HepG2 (cell line): Measurements from ENCODE around the gene CA9. TPM values are rescaled to one million over a fixed set of nuclear protein-coding genes. Genes with fewer than 3 reads are reported as not detected.

Experiments used
- BRD4 ChIP-seq: sonication (generic); formaldehyde crosslinking; IDR thresholded peaks from 2 replicates; pipeline ENCODE4 v1.4.0; 2020; ENCODE audit warnings: missing genetic modification reagents
- DR1 ChIP-seq: sonication (generic); formaldehyde crosslinking; IDR thresholded peaks from 2 replicates; pipeline ENCODE4 v1.8.0; 2021; ENCODE audit warnings: mild to moderate bottlenecking, missing genetic modification reagents, inconsistent platforms
- MAZ ChIP-seq, 2 experiments: sonication (generic) in 1 of 2; formaldehyde crosslinking in 1 of 2; IDR thresholded peaks; 2 replicates each; pipeline versions ENCODE4 v1.5.0 to v1.6.1; 2012 to 2020; ENCODE audit warnings: low read depth in 2 of 2, mild to moderate bottlenecking in 2 of 2, borderline replicate concordance in 1 of 2, improper control_type of control experiment in 1 of 2, low read length in 1 of 2, missing genetic modification reagents in 1 of 2, moderate library complexity in 1 of 2
- MXD4 ChIP-seq: IDR thresholded peaks from 2 replicates; pipeline ENCODE4 v1.6.1; 2016; ENCODE audit warnings: mild to moderate bottlenecking, missing biosample characterization, missing genetic modification reagents
- POLR2G ChIP-seq: fragments of 200-400 bp; formaldehyde crosslinking; IDR thresholded peaks from 2 replicates; pipeline ENCODE4 v1.6.1; 2018; ENCODE audit warnings: mild to moderate bottlenecking, low read depth, low read length, moderate library complexity
- RORA ChIP-seq: sonication (generic); formaldehyde crosslinking; IDR thresholded peaks from 2 replicates; pipeline ENCODE4 v1.5.0; 2020; ENCODE audit warnings: mild to moderate bottlenecking, missing genetic modification reagents, moderate library complexity
- ZNF747 ChIP-seq: sonication (generic); formaldehyde crosslinking; IDR thresholded peaks from 2 replicates; pipeline ENCODE4 v1.8.1; 2023; ENCODE audit warnings: missing genetic modification reagents, mild to moderate bottlenecking, borderline replicate concordance
- ZNF772 ChIP-seq: sonication (generic); formaldehyde crosslinking; IDR thresholded peaks from 2 replicates; pipeline ENCODE4 v1.5.0; 2020; ENCODE audit warnings: mild to moderate bottlenecking, missing genetic modification reagents
- polyA plus RNA-seq, 8 experiments: library from polyadenylated mRNA; depleted of rRNA in 3 of 8; stranded (reverse) in 7 of 8; unstranded in 1 of 8; fragments of >200 nt; fragmentation: Illumina TruSeq in 4 of 8; extraction: Trizol in 4 of 8; gene quantifications; 2 replicates each; pipeline versions ENCODE4 v1.2.1 to v1.2.3, GENCODE V29; 2011 to 2016; ENCODE audit warnings: low read depth in 4 of 8, missing spikeins in 1 of 8, mixed read lengths in 1 of 8; ENCODE audit not compliant: insufficient read depth in 1 of 8
- total RNA-seq, 5 experiments: library from RNA; depleted of rRNA; stranded (reverse); fragments of >200 nt; fragmentation: Illumina TruSeq; extraction: Trizol; gene quantifications; 2 replicates each; pipeline ENCODE4 v1.2.3, GENCODE V29; 2016; ENCODE audit warnings: low read depth in 1 of 5
- TF ChIP-seq, protein P1 (sequence below), 2 experiments: sonication (generic) in 1 of 2; formaldehyde crosslinking in 1 of 2; IDR thresholded peaks; 2 replicates each; pipeline versions ENCODE4 v1.4.0 to v1.6.1; 2018 to 2020; ENCODE audit warnings: missing genetic modification reagents in 2 of 2, borderline replicate concordance in 1 of 2, low read depth in 1 of 2, mild to moderate bottlenecking in 1 of 2, missing biosample characterization in 1 of 2
- TF ChIP-seq, protein P2 (sequence below): IDR thresholded peaks from 2 replicates; pipeline ENCODE4 v1.6.1; 2018; ENCODE audit warnings: missing genetic modification reagents, mild to moderate bottlenecking, missing compliant biosample characterization
- TF ChIP-seq, protein P3 (sequence below): sonication (generic); formaldehyde crosslinking; IDR thresholded peaks from 2 replicates; pipeline ENCODE4 v1.4.0; 2020; ENCODE audit warnings: missing genetic modification reagents, mild to moderate bottlenecking, borderline replicate concordance
- TF ChIP-seq, protein P4 (sequence below): sonication (generic); formaldehyde crosslinking; IDR thresholded peaks from 2 replicates; pipeline ENCODE4 v1.4.0; 2020; ENCODE audit warnings: missing genetic modification reagents, mild to moderate bottlenecking, borderline replicate concordance

CA9 gene
- total and polyA plus RNA-seq, 2 of the 13 experiments (the other 11 are each of a cell fraction or from before 2014, with no cell fraction given) = 0.13 to 152 TPM

DNA sequence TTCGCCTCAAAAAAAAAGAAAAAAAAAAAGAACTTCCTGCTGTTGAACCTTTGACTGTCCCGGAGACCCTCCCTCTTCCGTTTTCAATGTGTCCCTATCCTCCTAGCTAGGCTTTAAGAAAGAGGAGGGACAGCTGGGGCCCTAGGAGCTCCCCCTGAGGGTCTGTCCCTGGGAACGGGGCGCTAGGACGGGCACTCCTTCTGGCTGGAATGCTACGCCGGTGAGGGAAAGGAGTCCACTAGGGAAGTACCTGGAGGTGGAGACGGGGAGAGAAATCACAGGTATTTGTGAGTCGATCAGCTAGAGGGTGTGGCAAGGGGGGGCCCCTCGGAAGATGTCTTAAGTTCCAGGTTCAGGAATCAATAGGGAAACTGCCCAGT, 27.6 kb upstream of the CA9 start (continued):
- TF ChIP-seq, protein P1, sequence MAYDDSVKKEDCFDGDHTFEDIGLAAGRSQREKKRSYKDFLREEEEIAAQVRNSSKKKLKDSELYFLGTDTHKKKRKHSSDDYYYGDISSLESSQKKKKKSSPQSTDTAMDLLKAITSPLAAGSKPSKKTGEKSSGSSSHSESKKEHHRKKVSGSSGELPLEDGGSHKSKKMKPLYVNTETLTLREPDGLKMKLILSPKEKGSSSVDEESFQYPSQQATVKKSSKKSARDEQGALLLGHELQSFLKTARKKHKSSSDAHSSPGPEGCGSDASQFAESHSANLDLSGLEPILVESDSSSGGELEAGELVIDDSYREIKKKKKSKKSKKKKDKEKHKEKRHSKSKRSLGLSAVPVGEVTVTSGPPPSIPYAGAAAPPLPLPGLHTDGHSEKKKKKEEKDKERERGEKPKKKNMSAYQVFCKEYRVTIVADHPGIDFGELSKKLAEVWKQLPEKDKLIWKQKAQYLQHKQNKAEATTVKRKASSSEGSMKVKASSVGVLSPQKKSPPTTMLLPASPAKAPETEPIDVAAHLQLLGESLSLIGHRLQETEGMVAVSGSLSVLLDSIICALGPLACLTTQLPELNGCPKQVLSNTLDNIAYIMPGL (CRISPR knock-in tag; IDR thresholded peaks at IDR 0.05; ENCODE audit: borderline replicate concordance in 1 of 2, low read depth in 1 of 2) = no peak
- TF ChIP-seq ZNF747 (CRISPR knock-in tag) = 0 out of 2 replicates have a peak, but pooled peaks have one; percentile 24
- TF ChIP-seq BRD4 (CRISPR knock-in tag) = no peak
- no peak for TF ChIP-seq RORA (CRISPR knock-in tag)
- TF ChIP-seq, protein P2, sequence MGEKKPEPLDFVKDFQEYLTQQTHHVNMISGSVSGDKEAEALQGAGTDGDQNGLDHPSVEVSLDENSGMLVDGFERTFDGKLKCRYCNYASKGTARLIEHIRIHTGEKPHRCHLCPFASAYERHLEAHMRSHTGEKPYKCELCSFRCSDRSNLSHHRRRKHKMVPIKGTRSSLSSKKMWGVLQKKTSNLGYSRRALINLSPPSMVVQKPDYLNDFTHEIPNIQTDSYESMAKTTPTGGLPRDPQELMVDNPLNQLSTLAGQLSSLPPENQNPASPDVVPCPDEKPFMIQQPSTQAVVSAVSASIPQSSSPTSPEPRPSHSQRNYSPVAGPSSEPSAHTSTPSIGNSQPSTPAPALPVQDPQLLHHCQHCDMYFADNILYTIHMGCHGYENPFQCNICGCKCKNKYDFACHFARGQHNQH (CRISPR knock-in tag) = no peak
- TF ChIP-seq, protein P3, sequence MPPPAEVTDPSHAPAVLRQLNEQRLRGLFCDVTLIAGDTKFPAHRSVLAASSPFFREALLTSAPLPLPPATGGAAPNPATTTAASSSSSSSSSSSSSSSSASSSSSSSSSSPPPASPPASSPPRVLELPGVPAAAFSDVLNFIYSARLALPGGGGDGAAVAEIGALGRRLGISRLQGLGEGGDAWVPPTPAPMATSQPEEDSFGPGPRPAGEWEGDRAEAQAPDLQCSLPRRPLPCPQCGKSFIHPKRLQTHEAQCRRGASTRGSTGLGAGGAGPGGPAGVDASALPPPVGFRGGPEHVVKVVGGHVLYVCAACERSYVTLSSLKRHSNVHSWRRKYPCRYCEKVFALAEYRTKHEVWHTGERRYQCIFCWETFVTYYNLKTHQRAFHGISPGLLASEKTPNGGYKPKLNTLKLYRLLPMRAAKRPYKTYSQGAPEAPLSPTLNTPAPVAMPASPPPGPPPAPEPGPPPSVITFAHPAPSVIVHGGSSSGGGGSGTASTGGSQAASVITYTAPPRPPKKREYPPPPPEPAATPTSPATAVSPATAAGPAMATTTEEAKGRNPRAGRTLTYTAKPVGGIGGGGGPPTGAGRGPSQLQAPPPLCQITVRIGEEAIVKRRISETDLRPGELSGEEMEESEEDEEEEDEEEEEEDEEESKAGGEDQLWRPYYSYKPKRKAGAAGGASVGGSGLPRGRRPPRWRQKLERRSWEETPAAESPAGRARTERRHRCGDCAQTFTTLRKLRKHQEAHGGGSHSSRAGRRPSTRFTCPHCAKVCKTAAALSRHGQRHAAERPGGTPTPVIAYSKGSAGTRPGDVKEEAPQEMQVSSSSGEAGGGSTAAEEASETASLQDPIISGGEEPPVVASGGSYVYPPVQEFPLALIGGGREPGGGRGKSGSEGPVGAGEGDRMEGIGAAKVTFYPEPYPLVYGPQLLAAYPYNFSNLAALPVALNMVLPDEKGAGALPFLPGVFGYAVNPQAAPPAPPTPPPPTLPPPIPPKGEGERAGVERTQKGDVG (CRISPR knock-in tag) = no peak
- no peak for TF ChIP-seq MAZ (IDR thresholded peaks at IDR 0.05; ENCODE audit: borderline replicate concordance, low read depth, low read length)
- TF ChIP-seq MAZ (CRISPR knock-in tag; IDR thresholded peaks at IDR 0.05; ENCODE audit: low read depth) = no peak
- no peak for TF ChIP-seq DR1
- no peak; the same call in 1 of the 2 replicates for TF ChIP-seq ZNF772
- TF ChIP-seq, protein P4, sequence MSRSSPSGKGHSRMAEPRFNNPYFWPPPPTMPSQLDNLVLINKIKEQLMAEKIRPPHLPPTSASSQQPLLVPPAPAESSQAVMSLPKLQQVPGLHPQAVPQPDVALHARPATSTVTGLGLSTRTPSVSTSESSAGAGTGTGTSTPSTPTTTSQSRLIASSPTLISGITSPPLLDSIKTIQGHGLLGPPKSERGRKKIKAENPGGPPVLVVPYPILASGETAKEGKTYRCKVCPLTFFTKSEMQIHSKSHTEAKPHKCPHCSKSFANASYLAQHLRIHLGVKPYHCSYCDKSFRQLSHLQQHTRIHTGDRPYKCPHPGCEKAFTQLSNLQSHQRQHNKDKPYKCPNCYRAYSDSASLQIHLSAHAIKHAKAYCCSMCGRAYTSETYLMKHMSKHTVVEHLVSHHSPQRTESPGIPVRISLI (CRISPR knock-in tag) = peak; percentile 89
- TF ChIP-seq POLR2G = no peak
- TF ChIP-seq MXD4 (CRISPR knock-in tag) = no peak
